Cortex of kidney (tissue), 1 donor: ENCODE measurements around the gene MAB21L4.

Experiments used
- DNase-seq: peaks from one replicate; lab custom pipeline; 2025; lab: John Stamatoyannopoulos, UW

MAB21L4 gene

GRCh38 chr2:240925191-240925567 lies 29.2 kb upstream of the MAB21L4 start:
- DNase-seq: no peak

GRCh38 chr2:240922982-240923537 lies 27.1 kb upstream of the MAB21L4 start:
- DNase-seq: no peak

- DNase-seq: no peak
These were observed 26.5 kb upstream of the MAB21L4 start for GRCh38 chr2:240922245-240922981.

GRCh38 chr2:240921995-240922244 lies 26.0 kb upstream of the MAB21L4 start:
- no peak for DNase-seq

GRCh38 chr2:240921311-240921994 lies 25.5 kb upstream of the MAB21L4 start:
- no peak for DNase-seq

DNA sequence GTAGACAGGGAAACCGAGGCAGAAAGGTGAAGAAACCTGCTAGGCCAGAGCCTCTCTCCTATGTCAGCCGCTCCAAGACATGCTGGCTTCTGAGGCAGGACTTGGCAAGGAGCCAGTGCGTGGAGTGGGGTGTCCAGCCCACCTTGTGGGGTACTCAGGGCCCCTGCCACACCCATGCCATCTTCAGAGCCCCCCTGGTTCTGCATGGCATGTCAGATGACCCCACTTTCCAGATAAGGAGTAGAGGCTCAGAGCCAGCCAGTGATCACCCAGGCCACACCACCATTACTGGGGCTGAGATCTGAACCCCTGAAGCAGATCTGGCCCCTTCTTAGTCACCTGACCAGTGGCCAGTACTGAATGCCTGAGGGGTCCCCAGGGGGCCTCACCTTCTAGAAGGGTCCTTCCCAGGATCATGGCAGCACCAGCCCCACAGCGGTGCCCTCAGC lies 24.9 kb upstream of the MAB21L4 start:
- no peak for DNase-seq

- DNase-seq: no peak
These were observed 24.1 kb upstream of the MAB21L4 start for GRCh38 chr2:240919786-240920782.

GRCh38 chr2:240919161-240919781 lies 23.3 kb upstream of the MAB21L4 start:
- no peak for DNase-seq

DNA sequence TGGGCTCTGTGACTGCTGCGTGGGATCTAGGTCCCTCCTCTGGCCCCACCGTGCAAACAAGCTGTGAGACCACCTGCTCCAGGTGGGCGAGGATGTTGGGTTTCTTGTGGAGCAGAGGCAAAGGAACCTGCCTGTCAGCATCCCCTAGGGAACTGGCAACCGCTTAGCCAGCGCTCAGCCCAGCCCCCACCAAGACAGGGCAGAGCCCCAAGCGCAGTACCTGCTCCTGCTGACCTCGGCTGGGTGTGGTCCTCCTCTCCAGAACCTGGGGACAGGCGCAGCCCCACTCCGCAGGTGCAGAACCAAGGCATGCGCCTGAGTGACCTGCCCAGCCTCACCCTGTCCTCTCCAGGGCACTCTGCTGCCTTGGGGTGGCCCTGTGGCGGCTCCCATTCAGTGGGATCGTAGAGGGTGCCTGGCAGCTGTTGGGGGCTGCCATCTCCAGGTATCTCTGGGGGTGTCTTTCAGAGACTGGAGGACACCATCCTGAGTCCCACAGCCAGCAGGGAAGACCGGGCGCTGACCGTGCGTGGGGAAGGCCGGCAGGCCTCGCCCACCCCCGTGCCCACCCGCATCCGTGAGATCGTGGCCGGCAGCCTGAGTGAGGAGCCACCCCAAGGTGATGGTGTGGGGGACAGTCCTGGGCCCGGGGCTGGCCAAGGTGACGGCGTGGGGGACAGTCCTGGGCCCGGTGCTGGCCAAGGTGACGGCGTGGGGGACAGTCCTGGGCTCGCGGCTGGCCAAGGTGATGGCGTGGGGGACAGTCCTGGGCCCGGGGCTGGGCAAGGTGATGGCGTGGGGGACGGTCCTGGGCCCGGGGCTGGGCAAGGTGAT lies 22.5 kb upstream of the MAB21L4 start:
- no peak for DNase-seq

- no peak for DNase-seq
These were observed 21.8 kb upstream of the MAB21L4 start for GRCh38 chr2:240917684-240918257.

DNA sequence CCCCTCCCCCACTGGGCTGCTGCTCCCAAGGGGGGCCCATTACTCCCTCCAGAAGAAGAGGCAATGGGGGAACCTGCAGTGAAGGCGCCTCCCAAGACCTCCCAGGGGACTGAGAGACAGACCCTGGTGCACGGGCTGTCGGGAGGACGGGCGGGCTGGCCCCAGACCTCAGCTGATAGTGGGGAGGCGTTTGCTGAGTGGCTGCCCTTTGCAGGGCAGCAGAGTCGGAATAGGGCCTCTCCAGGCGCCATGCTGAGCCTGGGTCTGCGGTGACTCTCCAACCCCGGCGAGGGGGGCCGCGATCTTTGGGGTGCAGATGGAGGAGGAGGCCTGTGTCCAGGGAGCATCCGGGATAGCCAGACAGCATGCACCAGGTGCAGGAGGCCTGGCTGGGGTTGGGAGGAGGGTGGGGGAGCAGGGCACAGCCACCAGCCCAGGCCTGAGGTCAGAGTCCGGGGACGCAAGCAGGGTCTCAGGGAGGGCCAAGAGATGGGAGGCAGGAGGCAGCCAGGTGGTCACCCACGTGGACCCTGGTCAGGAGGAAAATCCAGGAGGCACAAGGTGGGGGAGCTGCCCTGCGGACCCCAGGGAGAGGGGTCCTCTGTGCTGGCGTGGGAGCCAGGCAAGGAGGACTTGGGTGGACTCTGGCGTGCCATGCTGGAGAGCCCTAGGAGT lies 21.2 kb upstream of the MAB21L4 start:
- DNase-seq: no peak

DNA sequence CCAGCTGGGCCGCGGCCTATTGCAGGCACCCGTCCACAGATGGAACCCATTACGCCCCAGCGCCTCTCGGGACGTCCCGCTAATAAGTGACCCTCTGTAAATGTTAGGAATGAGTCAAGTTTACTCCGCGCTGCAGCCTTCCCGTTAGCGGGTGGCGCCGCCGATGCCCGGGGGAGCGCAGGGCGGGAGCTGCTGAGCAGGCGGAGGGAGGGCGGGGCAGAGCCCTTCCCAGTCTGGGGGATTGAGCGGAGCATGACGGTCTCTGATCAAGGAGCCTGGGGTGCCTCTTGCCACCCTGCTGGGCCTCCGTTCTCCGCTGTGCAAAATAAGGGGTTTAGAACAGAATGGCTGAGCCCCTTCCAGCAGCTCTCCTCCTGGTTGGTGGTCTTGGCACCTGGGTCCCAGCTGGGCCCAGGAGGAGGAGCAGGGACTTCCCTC lies 20.6 kb upstream of the MAB21L4 start:
- DNase-seq: no peak

GRCh38 chr2:240915526-240916341 lies 19.8 kb upstream of the MAB21L4 start:
- DNase-seq: no peak

- DNase-seq: no peak
These were observed 18.9 kb upstream of the MAB21L4 start for GRCh38 chr2:240914645-240915525.

DNA sequence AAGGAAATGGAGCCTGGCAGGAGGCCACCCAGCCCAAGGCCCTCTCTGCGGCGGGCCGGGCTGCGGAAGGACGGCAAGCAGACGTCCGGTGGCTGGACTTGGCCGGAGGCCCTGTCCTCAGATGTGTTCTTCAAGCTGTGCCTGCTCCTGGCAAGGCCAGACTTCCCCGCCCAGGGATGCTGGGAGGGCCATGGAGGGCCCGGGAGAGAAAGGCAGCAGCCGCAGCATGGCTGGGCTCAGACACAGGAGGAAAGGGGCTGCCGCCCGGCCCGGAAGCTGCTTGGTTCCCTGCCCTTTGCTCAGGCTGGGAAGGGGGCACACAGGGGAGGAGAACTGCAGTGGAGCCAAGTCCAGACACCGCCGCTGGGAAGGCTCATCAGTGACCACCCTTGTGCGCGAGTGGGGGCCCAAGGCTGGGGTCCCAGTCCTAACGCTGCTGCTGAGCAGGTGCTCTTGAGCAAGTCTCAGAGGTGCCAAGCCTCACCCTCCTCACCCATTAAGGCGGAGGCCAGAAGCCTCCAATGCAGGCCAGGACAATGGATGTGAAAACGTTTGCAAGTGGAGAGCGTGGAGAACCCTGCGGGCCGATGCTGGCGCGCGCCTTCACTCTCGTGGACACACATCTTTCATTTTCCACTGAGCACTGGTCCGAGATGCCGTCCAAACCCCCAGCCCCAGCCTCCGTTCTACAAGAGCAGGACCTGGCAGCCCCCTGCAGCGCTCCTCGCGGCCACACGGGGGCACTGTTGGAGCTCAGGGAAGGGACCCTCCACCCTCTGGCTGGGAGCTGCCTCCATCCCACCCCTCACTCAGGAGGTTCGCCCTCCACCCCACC lies 18.1 kb upstream of the MAB21L4 start:
- DNase-seq: no peak

DNA sequence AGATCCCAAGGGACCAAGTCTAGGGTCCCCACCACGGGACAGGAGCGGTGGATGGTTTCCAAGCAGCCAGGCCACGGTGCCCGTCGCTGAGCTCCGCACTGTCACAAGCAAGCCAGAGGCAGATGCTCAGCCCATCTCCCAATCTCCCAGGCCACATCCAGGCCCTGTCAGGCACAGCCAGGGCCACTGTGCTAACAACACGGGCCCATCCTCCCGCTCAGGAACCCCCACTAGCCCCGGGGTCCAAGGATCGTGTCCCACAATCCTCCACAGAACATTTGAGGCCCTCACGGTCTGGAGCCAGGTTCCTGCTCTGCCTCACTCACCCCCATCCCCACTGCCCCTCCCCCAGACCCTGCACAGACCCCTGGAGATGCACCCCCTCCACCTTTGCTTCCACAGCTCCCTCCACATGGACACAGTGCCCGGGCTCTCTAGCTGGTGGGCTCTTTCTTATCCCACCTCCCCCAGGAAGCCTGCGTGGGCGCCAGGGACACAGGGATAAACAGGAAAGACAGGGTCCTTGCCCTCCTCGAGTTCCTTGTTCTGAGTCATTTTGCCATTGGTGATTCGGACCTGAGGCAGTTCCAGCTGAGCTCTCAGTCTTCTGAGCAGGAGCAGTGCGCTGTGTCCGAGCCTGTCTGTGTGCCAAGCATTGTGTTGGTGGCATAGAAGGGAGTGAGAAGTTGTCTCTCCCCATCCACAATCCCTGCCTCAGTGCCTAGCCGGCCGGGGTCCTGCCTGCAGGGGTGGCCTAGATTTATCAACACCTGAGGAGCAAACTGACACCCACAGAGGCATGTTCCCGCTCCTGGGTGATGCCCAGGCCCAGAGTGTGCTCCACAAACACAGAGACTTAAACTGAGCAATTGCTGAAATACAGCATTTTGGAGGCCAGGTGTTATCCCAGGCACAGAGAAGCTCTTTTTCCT lies 17.2 kb upstream of the MAB21L4 start:
- DNase-seq: no peak
